Stimulated activated CD8-positive, alpha-beta memory T cell treated with anti-CD3 and anti-CD28 coated beads, Interleukin-15, amount 100 ng/mL, for 4 hours (primary cell): ENCODE measurements around the gene HSD17B12.

ENCODE experiments used
- DNase-seq, 2 donors: peaks; one replicate each; pipeline ENCODE4 v3.0.0-alpha.2; 2020; ENCODE audit warnings: low read depth in 2 of 2

The HSD17B12 gene

GRCh38 chr11:43797866-43798265, 117.3 kb downstream of the HSD17B12 start:
- no peak for DNase-seq

- no peak for DNase-seq
Observed at GRCh38 chr11:43802509-43802908, 122.0 kb downstream of the HSD17B12 start.

DNA sequence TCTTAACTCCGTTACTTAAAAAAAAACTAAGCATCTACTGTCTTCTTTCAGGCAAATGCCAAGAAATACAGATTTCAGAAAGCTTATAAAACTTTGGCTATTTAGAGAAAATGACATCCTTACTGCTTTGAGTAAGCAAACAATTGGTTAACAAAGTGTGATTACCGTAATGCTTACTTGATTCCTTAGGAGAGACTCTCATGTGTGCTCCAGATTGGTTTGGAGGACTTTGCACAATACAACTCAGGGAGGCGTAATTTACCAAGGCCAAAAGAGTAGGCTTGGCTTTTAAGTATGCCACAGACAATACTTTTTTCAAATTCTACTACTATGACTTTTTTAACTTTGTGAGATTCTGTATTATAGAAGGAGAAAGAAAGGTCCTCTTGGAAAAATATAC, 123.2 kb downstream of the HSD17B12 start:
- no peak for DNase-seq

DNA sequence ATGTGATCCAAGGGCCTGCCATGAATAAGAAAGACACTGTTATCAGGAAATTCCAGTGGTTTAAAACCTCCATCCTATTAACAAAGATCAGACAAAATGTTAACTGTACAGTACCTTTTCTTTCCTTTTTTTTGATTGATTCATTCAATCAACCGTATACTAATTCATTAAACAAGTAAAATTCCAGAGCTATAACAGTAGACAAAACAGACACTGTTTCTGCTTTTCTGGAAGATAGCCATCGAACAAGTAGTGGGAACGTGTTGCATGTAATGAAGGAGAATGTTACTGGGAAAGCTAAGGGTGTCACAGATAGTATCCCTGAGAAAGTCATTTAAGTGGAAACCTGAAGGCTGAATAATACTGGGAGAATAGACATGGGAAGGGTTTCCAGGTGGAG, 126.4 kb downstream of the HSD17B12 start:
- DNase-seq: no peak

- DNase-seq: no peak
Observed at GRCh38 chr11:43810929-43811596, 130.5 kb downstream of the HSD17B12 start.

- DNase-seq: no peak
Observed at GRCh38 chr11:43812471-43812870, 131.9 kb downstream of the HSD17B12 start.

GRCh38 chr11:43818220-43818619, 137.7 kb downstream of the HSD17B12 start:
- no peak for DNase-seq

- DNase-seq: no peak
Observed at GRCh38 chr11:43819926-43820325, 139.4 kb downstream of the HSD17B12 start.

- no peak for DNase-seq
Observed at GRCh38 chr11:43823316-43823715, 142.8 kb downstream of the HSD17B12 start.

DNA sequence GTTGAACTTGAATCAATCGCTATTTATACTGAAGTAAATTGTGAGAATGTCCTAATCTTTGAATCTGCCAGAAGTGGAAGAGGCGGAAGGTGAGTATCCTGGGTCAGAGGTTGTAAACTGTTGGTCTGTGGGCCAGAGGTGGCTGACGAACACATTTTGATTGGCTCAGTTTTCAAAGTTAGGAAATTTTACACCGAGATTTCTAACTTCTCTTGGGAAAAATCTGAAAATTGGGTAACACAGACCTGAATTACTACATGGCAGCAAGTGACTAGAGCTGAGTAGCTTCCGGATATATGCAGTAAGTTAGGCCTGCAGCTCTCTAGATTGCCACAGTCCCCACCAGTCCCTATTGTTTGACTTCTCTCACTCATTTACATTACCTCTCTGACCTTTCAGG, 143.3 kb downstream of the HSD17B12 start:
- DNase-seq: no peak

DNA sequence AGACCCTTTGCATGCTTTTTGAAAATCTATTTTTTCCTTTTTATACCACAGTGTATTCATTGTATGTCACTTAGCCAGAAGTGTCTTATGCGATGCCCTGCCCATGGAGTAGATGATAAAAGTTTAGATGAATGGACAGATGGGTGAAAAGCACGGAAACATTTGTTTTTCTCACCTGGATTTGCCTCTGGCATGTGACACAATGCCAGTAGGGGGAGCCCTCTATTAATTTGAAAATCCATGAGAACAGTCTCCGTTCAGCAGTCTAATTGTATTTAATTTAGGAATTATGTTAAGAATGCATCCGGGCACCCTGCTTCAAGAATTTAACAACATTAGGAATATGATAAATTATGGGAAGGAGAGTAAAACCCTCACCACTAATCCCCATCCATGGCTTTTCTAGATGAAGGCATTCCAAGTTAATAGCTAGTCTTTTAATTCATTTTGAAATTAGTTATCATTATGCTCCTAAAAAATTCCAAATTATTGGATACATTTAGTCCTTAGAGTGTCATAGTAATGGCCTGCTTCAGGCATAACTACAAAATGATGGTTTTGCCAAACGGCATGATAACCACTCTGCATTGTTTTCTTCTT, 144.8 kb downstream of the HSD17B12 start:
- DNase-seq: no peak

DNA sequence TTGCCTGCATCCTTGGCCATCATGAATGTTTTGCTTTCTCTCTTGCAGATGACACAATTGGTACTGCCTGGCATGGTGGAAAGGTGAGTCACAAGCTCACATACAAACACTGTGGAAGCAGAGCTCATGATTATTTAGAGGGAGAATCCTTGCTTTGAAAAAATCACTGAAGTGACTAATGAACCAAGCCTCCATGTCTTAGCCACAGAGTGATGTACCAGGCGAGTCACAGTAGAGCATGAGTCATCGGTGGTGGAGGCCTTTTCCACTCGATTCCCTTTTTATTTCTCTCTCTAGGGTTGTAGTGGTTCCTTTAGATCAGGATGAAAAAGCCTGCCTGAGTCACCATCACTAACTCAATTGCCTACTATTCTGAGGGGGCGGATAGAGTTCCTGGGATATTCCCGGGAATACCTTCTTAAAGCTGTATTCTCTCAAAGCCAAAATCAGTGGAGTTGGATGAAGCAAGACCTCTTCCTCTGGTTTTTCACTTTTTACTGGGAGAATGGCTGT, 150.4 kb downstream of the HSD17B12 start:
- DNase-seq: peak; percentile 7 to 24

DNA sequence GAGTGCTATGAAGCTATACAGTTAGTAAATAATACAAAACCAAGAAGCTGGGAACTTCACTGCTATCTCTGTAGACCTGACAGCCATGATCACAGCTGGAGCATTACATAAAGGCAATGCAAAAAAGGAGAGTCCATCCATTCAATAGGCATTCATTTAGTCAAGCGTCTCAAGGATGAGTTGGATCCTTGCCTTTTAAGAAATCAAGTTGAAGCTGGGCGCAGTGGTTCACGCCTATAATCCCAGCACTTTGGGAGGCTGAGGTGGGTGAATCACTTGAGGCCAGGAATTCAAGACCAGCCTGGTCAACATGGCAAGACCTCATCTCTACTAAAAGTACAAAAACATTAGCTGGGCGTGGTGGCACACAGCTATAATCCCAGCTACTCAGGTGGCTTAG, 152.0 kb downstream of the HSD17B12 start:
- no peak for DNase-seq

DNA sequence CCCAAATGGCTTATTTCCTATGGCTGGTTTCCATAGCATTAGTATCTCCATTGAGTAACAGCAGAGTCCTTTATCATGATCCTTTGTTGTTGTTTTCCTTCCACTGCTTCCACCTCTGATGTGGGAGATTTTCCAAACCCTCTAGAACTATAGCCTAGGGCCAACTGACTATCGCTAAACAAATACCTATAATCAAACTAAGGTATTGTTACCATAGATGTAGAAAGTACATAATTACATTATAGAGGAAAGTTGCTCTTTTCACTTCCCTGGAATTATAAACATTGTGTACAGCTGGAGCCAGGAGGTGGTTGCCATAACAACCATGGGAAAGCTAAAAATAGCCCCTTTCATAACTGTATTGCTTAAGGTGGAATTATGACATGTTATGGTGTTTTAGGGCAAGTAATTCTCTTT, 153.1 kb downstream of the HSD17B12 start:
- no peak for DNase-seq

- no peak for DNase-seq
Observed at GRCh38 chr11:43834286-43834685, 153.7 kb downstream of the HSD17B12 start.

GRCh38 chr11:43835104-43835503, 154.6 kb downstream of the HSD17B12 start:
- DNase-seq: no peak

DNA sequence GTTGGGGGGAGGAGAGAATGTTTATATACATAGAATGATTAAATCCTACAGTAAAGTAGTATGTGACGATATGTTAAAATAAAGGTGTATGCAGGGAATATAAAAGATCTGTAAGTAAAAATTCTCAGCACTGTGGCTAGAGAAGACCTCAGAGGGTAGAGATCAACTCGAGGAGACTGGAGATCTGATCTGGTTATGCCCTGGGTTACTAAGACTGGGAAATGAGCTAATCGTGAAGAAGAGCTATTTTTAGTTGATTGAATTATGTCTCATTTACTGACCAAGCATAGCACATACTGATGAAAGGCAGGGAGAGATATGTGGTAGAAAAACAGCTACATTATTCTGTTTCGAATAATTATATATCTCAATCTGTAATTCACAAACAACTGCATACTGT, 157.3 kb downstream of the HSD17B12 start:
- no peak for DNase-seq

GRCh38 chr11:43842021-43842420, 161.5 kb downstream of the HSD17B12 start:
- DNase-seq: no peak

GRCh38 chr11:43845816-43846215, 165.3 kb downstream of the HSD17B12 start:
- DNase-seq: no peak

- DNase-seq: peak in 1 of 2 donors; percentile 48
Observed at GRCh38 chr11:43852057-43852636, 171.6 kb downstream of the HSD17B12 start.

DNA sequence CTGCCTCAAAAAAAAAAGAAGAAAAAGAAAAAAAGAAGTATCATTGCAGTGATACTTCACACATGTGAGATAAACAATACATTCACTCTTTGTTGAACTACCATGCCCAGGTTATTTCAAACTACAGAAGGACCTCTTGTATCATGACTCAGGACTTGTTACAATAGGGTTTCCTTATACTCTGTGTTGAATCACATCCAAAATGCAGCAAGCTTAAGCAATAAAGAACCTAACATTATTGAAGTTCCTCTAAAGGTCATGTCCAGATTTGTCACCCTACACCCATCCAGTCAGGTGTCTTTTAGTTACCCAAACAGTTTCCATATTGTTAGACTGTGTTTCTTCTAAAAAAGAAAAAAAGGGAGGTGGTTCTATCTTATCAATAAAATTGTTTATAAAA, 173.2 kb downstream of the HSD17B12 start:
- DNase-seq: no peak

- no peak for DNase-seq
Observed at GRCh38 chr11:43856993-43857392, 176.5 kb downstream of the HSD17B12 start.

DNA sequence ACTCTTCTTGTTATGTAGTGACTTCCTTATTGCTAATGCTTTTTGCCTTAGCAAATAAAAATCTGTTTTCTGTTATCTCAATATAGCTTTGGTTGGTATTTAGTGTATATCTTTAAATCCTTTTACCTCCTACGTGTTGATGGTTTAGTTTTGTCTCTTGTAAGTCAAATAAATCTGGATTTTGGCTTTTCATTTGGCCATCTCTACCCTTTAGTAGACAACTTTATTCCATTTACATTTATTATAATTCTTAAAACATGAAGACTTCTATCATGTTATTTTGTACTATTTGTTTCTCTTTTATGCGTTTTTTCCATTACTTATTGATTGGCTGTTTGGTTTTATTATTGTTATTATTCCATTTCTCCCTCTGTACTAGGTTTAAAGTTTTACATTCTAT, 180.6 kb downstream of the HSD17B12 start:
- DNase-seq: no peak
